ENCODE results near the gene FAM20A.

FAM20A gene

DNA sequence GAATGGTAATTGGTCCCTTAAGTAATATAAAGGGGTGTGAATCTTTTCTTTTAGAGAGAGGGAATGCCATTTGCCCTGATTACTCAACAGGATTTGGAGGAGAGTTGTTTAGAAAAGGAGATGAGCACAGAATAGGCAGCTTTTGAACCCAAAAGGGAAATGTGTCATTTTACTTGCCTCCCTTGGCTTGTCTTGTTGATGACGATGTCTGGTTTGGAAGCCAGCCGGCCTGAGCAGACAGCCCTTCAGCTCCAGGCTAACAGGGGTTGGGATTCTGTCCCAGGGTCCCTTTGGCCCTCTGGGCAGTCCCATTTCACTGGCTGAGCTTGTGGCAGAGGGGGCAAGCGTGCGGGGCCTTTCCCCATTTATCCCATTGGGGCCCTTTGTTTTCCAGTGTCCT, 111.2 kb downstream of the FAM20A start:
- DNase-seq = no peak
